SK-N-MC (cell line): Measurements from ENCODE around the gene ASRGL1.

Experiments used
- EZH2 ChIP-seq: fragments of 200-600 bp; sonication (generic); IDR thresholded peaks from one replicate; pipeline ENCODE4 v1.6.1; 2017; ENCODE audit warnings: antibody characterized with exemption
- POLR2AphosphoS5 ChIP-seq: IDR thresholded peaks from 2 replicates; pipeline ENCODE4 v1.6.1; 2012; ENCODE audit warnings: mild to moderate bottlenecking, low read depth, low read length, borderline replicate concordance

DNA sequence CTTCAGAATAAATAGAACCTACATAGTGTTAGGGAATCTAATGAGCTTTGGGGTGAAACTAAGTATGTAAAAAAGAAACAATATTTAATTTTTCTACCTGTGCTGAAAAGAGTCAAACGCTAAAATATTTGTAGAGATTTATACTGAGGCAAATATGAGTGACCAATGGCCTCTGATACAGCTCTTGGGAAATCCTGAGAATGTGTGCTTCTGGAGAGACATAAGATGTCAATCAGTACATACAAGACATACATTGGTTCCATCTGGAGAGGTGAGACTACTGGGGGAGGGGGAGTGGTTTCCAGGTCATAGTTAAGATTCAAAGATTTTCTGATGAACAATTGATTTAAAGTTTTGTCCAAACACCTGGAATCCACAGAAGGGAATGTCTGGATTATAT, 970 bp downstream of the ASRGL1 start:
- TF ChIP-seq POLR2AphosphoS5, result no peak
- TF ChIP-seq EZH2, result no peak
